ENCODE data around the gene SLBP.

The SLBP gene

GRCh38 chr4:1725521-1725920, 13.4 kb upstream of the SLBP start:
- FAIRE-seq = no peak

- FAIRE-seq = no peak
Measured at GRCh38 chr4:1723131-1723801, 11.1 kb upstream of the SLBP start.

GRCh38 chr4:1722551-1723118, 10.5 kb upstream of the SLBP start:
- no peak for FAIRE-seq

- FAIRE-seq = no peak
Measured at GRCh38 chr4:1721666-1722550, 9.8 kb upstream of the SLBP start.

GRCh38 chr4:1721003-1721665, 9.0 kb upstream of the SLBP start, which contains the start of the genes TACC3 and TMEM129:
Gene TACC3 (plus strand): TSS chr4:1721521. CDS start chr4:1723422, 1,901 bp downstream.
Gene TMEM129 (minus strand): TSS chr4:1721323. CDS start chr4:1720837, 486 bp downstream.
- FAIRE-seq = no peak

GRCh38 chr4:1720163-1720983, 8.3 kb upstream of the SLBP start:
- no peak for FAIRE-seq

- no peak for FAIRE-seq
Measured at GRCh38 chr4:1718095-1718850, 6.2 kb upstream of the SLBP start.

GRCh38 chr4:1717129-1718094, 5.3 kb upstream of the SLBP start:
- no peak for FAIRE-seq

- FAIRE-seq = no peak
Measured at GRCh38 chr4:1716065-1716945, 4.2 kb upstream of the SLBP start.

- FAIRE-seq = no peak
Measured at GRCh38 chr4:1715002-1715758, 3.1 kb upstream of the SLBP start.

GRCh38 chr4:1714303-1715001, 2.3 kb upstream of the SLBP start:
- no peak for FAIRE-seq

- no peak for FAIRE-seq
Measured at GRCh38 chr4:1713003-1713851, 1.1 kb upstream of the SLBP start.

GRCh38 chr4:1711571-1712215, 426 bp downstream of the SLBP start:
- no peak for FAIRE-seq

GRCh38 chr4:1711055-1711570, 1.0 kb downstream of the SLBP start:
- FAIRE-seq = no peak

- FAIRE-seq = no peak
Measured at GRCh38 chr4:1708581-1708980, 3.5 kb downstream of the SLBP start.

- FAIRE-seq = no peak
Measured at GRCh38 chr4:1706358-1706757, 5.8 kb downstream of the SLBP start.
